Esophagus muscularis mucosa (tissue), 4 donors: ENCODE data around the gene KIRREL3. TPM values are rescaled to one million over a fixed set of nuclear protein-coding genes. Genes with fewer than 3 reads are reported as not detected.

ENCODE experiments used
- DNase-seq: peaks from one replicate; pipeline ENCODE4 v3.0.0-alpha.2; 2017; ENCODE audit errors: extremely low spot score
- H3K27ac ChIP-seq, 4 donors: fragments of 200-600 bp; sonication (generic); replicated peaks in 1 of 4; 1 replicate in 3 of 4; 2 replicates in 1 of 4; pipeline ENCODE4 v1.5.1; 2016 to 2019; ENCODE audit warnings: mild to moderate bottlenecking in 1 of 4
- H3K27me3 ChIP-seq, 4 donors: fragments of 200-600 bp; sonication (generic); one replicate each; pipeline versions ENCODE4 v1.5.1 to v1.6.0; 2016 to 2019
- H3K36me3 ChIP-seq, 4 donors: fragments of 200-600 bp; sonication (generic); one replicate each; pipeline ENCODE4 v1.5.1; 2016 to 2019
- H3K4me1 ChIP-seq, 4 donors: fragments of 200-600 bp; sonication (generic); one replicate each; pipeline ENCODE4 v1.5.1; 2016 to 2019
- H3K4me3 ChIP-seq, 4 donors: fragments of 200-600 bp; sonication (generic); 1 replicate in 2 of 4; 2 replicates in 2 of 4; pipeline ENCODE4 v1.5.1; 2016 to 2019; ENCODE audit warnings: mild to moderate bottlenecking in 4 of 4, moderate library complexity in 1 of 4
- H3K9me3 ChIP-seq, 4 donors: fragments of 200-600 bp; sonication (generic); 1 replicate in 3 of 4; 2 replicates in 1 of 4; pipeline ENCODE4 v1.5.1; 2016 to 2019
- EP300 ChIP-seq: sonication (generic); formaldehyde crosslinking; IDR thresholded peaks from one replicate; pipeline ENCODE4 v1.6.1; 2017; ENCODE audit warnings: antibody characterized with exemption
- POLR2A ChIP-seq: fragments of 450-650 bp; IDR thresholded peaks from one replicate; pipeline ENCODE4 v1.6.1; 2017; ENCODE audit warnings: antibody characterized with exemption, moderate library complexity, mild to moderate bottlenecking, low read depth
- POLR2AphosphoS5 ChIP-seq, 2 donors: sonication (generic); formaldehyde crosslinking; IDR thresholded peaks; one replicate each; pipeline ENCODE4 v1.6.1; 2017; ENCODE audit warnings: antibody characterized with exemption in 2 of 2
- WGBS: methylation state at CpG from one replicate; pipeline ENCODE4 v1.1.5; 2018; 5-methylcytosine and 5-hydroxymethylcytosine counted together
- intact Hi-C: fragments of 100-400 bp; cut with DNase I; formaldehyde crosslinking; loops from one replicate; pipeline ENCODE4 v1.15.1; 2023
- total RNA-seq, 4 donors: library from RNA; depleted of rRNA; stranded (reverse); fragments of >200 nt; gene quantifications; one replicate each; pipeline versions ENCODE4 v1.1.0 to v1.2.1, GENCODE V29; 2016
- TF ChIP-seq, protein P1 (sequence below), 3 experiments: fragments of 200-600 bp in 2 of 3; fragments of 450-650 bp in 1 of 3; sonication (generic) in 2 of 3; IDR thresholded peaks; one replicate each; pipeline ENCODE4 v1.5.1; 2017 to 2019; ENCODE audit warnings: antibody characterized with exemption in 3 of 3, mild to moderate bottlenecking in 2 of 3, moderate library complexity in 1 of 3

The KIRREL3 gene
- total RNA-seq, 4 donors from 2014 or later = 1.7 to 6.5 (median 3.1) TPM

DNA sequence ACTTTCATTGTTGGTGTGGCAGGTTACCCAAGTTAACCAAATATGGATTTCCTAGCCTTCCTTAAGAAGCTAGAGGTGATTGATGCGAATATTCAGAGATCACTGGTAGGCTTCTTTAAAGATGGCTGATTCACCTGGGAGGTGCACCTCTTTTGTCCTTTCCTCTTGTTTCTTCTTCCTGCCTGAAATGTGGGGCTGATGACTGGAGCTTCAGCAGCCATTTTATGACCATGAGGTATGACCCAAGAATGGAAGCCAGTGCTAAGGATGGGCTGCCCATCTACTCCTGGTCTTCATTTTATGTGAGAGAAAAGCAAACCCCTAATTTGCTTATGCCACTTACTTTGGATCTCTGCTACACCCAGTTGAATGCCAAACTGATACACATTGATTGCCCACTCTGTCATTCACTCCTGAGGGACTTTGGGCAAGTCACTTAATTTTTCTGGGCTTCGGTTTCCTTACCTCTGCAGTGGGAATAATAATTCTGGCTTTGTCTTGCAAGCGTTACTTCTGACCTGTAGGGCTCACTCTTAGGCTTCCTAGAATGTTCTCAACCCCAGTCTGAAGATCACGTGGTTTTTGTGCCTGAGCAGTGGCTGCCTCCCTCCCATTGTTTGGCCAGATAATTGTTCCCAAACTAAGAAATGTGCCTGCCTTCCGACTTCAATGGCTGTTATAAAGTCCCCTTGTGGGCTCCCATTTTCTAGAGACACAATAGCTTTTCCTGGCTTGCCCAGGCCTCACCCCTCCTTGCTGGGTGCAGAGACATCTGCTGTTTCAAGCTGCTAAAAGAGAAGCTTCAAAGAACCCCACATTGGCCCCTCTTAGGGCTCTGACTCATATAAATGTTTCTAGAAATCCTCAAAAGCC is 402.0 kb downstream of the KIRREL3 start:
- intact Hi-C loops = no loop called here

DNA sequence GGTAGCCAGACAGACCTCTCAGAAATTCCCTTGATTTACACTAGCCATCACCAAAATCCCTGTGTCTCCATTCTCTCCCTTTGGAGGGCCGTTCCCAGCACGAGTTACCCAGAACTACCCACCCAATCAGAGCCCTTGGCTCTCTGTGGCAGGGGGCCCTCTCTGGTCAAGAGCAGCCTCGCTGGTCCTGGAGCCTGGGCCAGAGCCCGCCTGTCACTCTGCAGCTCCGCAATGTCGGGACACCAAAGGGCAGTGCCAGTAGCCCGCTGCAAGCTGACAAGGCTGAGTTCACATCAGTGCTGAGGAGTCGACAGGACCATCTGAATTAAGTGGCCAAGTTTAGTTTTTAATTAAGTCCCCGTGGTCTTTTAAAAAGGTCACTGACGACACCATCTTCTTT is 403.5 kb downstream of the KIRREL3 start:
- Histone ChIP-seq H3K4me1 (no peaks in the 10 kb centered on the region), H3K27me3 (peaks cover 0 to 20% (median 0%) of the 10 kb centered on the region in 4 donors), H3K36me3 (no peaks in the 10 kb centered on the region), H3K9me3 (no peaks in the 10 kb centered on the region), H3K4me3 (no peak overlapping the region), H3K27ac (no peak overlapping the region)
- WGBS = 64% methylated on average over 6 of the region's 10 CpGs
- no peak for TF ChIP-seq POLR2A
- intact Hi-C loops = no loop called here
- DNase-seq = no peak

More for the DNA sequence above, 402.0 kb downstream of the KIRREL3 start:
- Histone ChIP-seq H3K9me3 (no peaks in the 10 kb centered on the region), H3K27me3 (peaks cover 0 to 35% (median 0%) of the 10 kb centered on the region in 4 donors), H3K4me1 (no peaks in the 10 kb centered on the region), H3K36me3 (no peaks in the 10 kb centered on the region), H3K27ac (no peak overlapping the region), H3K4me3 (no peak overlapping the region)
- no peak for DNase-seq
- no peak for TF ChIP-seq POLR2AphosphoS5 (IDR thresholded peaks at IDR 0.05)
- TF ChIP-seq EP300 = no peak
- TF ChIP-seq, protein P1, sequence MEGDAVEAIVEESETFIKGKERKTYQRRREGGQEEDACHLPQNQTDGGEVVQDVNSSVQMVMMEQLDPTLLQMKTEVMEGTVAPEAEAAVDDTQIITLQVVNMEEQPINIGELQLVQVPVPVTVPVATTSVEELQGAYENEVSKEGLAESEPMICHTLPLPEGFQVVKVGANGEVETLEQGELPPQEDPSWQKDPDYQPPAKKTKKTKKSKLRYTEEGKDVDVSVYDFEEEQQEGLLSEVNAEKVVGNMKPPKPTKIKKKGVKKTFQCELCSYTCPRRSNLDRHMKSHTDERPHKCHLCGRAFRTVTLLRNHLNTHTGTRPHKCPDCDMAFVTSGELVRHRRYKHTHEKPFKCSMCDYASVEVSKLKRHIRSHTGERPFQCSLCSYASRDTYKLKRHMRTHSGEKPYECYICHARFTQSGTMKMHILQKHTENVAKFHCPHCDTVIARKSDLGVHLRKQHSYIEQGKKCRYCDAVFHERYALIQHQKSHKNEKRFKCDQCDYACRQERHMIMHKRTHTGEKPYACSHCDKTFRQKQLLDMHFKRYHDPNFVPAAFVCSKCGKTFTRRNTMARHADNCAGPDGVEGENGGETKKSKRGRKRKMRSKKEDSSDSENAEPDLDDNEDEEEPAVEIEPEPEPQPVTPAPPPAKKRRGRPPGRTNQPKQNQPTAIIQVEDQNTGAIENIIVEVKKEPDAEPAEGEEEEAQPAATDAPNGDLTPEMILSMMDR (IDR thresholded peaks at IDR 0.05) = no peak
- no peak for TF ChIP-seq POLR2A
- 86% methylated on average over 5 of the region's 5 CpGs for WGBS

DNA sequence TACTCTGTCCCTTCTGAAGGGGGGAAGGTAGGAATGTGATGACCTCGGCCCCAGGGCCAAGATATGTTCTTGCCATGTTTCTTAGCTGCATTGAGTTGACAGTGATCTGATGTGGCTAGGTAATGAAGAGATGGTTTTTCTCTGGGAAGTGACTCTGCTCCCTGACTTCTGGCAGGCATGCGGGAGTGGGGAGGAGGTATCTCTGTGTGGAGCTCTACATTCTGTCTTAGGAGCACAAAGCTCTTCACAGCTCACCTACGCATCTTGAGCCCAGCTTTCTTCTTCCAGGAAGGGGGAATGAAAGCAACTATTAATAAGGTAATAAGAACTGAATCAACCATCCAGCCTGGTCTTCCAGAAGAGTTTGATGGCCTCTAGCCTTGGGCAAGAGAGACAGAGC is 404.1 kb downstream of the KIRREL3 start:
- H3K36me3 ChIP-seq = no peaks in the 10 kb centered on the region
- no peak overlapping the region for H3K4me3 ChIP-seq
- no peak for DNase-seq
- intact Hi-C loops = no loop called here
- no peaks in the 10 kb centered on the region for H3K4me1 ChIP-seq
- TF ChIP-seq EP300 = no peak
- no peak for TF ChIP-seq POLR2A
- H3K9me3 ChIP-seq = no peaks in the 10 kb centered on the region
- H3K27ac ChIP-seq = no peak overlapping the region
- WGBS = 94% methylated on average over 3 of the region's 3 CpGs
- H3K27me3 ChIP-seq = peaks cover 0 to 16% (median 0%) of the 10 kb centered on the region in 4 donors

DNA sequence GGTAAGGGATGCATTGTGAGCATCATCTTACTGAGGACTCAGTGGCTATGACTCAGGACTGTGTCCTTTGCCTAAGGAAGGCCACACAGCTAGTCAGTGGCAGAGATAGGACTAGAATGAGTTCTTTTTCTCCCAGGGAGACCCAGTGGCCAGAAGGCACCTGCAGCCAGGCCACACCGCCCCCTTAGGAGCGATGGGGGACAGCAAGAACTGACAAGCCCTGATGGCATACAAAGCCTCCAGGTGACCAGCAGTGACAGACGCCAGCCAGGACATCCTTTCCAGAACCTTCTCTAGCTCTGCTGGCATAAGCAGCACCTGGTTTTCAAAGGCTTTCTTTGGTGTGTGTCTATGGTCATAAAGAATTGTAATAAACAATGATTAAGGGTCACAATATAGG is 405.0 kb downstream of the KIRREL3 start:
- H3K4me3 ChIP-seq = no peak overlapping the region
- TF ChIP-seq EP300 = no peak
- TF ChIP-seq, protein P1 (IDR thresholded peaks at IDR 0.05) = no peak
- TF ChIP-seq POLR2A = no peak
- TF ChIP-seq POLR2AphosphoS5 (IDR thresholded peaks at IDR 0.05) = no peak
- H3K27ac ChIP-seq = no peak overlapping the region
- intact Hi-C loops = no loop called here
- no peaks in the 10 kb centered on the region for H3K4me1 ChIP-seq
- peaks cover 0 to 21% (median 0%) of the 10 kb centered on the region in 4 donors for H3K27me3 ChIP-seq
- 100% methylated on average over 1 of the region's 3 CpGs for WGBS
- H3K36me3 ChIP-seq = no peaks in the 10 kb centered on the region
- no peaks in the 10 kb centered on the region for H3K9me3 ChIP-seq
- DNase-seq = no peak

DNA sequence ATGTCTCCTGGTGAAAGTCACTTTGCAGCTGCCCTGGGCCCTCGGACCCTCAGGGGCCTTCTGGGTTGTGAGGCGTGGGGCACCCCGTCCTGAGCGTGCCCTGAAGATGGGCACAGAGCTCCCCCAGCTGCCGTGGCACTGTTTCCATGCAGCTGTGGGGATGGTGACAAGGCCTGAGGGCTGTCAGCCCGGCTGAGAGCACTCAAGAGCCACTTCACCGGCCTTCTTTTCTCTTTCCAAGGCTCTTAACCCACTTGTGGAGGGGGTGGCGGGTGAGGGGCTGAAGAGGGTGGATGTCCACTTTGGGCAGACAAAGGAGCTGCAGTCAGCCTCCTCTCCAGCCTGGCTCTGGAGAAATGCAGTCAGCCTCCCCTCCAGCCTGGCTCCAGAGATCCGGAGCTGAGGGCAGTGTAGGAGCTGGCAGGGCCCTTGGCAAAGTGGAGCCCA is 405.6 kb downstream of the KIRREL3 start:
- Histone ChIP-seq H3K27me3 (peaks cover 0 to 25% (median 0%) of the 10 kb centered on the region in 4 donors), H3K4me1 (no peaks in the 10 kb centered on the region), H3K27ac (no peak overlapping the region), H3K36me3 (no peaks in the 10 kb centered on the region), H3K4me3 (no peak overlapping the region), H3K9me3 (no peaks in the 10 kb centered on the region)
- DNase-seq = no peak
- intact Hi-C loops = no loop called here
- no peak for TF ChIP-seq POLR2AphosphoS5 (IDR thresholded peaks at IDR 0.05)
- no peak for TF ChIP-seq POLR2A
- TF ChIP-seq, protein P1 (IDR thresholded peaks at IDR 0.05) = no peak
- TF ChIP-seq EP300 = no peak
- 83% methylated on average over 9 of the region's 9 CpGs for WGBS
